K562 (cell line): ENCODE results near the gene SCARF1. TPM values are rescaled to one million over a fixed set of nuclear protein-coding genes. Genes with fewer than 3 reads are reported as not detected.

ENCODE experiments used
- ATAC-seq: fragments of 200-7000 bp; cut with Tn5 transposase; 3 replicates; pipeline ENCODE4 v1.9.1; 2020; ENCODE audit warnings: moderate library complexity
- BruUV-seq: library from RNA; stranded (reverse); fragments of 400-500 nt; replicated peaks from 2 replicates; lab custom pipeline; 2021; lab: Mats Ljungman, UMichigan
- CTCF ChIA-PET: fragments of 300-600 bp; formaldehyde crosslinking; extraction: SDS; loops from one replicate; lab custom pipeline; 2021; ENCODE audit warnings: low intra/inter-chr PET ratio; lab: Yijun Ruan, JAX
- POLR2A ChIA-PET: fragments of 300-600, 350-650 bp; sonication (Branson Sonifier 250); formaldehyde crosslinking; extraction: SDS; loops from one replicate; lab custom pipeline; 2021; ENCODE audit warnings: antibody characterized with exemption, inconsistent platforms; lab: Yijun Ruan, JAX
- DNase-seq, 4 experiments: peaks; one replicate each; pipeline versions ENCODE4 v3.0.0 to v3.0.0-alpha.2; 2011 to 2018; ENCODE audit warnings: low spot score in 3 of 4, mixed read lengths in 3 of 4; ENCODE audit errors: extremely low read depth in 1 of 4
- FAIRE-seq: peaks from 2 replicates; lab custom pipeline; 2011; peaks lifted over from hg19 to GRCh38; lab: Jason Lieb, UNC
- H2AFZ ChIP-seq: 2 replicates; pipeline ENCODE4 v1.6.0; 2011; ENCODE audit warnings: low read depth, low read length, control low read depth, inconsistent platforms
- H3K27ac ChIP-seq: fragments of 200-600 bp; 3 replicates; pipeline ENCODE4 v1.8.0; 2011; ENCODE audit warnings: low read depth, mild to moderate bottlenecking, control low read depth, inconsistent platforms, low read length, moderate library complexity, mixed read lengths; ENCODE audit errors: extremely low read depth
- H3K27me3 ChIP-seq, 2 experiments: fragments of 300-600 bp in 1 of 2; 2 replicates in 1 of 2; 3 replicates in 1 of 2; pipeline versions ENCODE4 v1.6.0 to v1.8.0; 2011; ENCODE audit warnings: inconsistent platforms in 2 of 2, low read length in 2 of 2, mild to moderate bottlenecking in 1 of 2, mixed read lengths in 1 of 2, moderate library complexity in 1 of 2; ENCODE audit not compliant: control insufficient read depth in 2 of 2, insufficient read depth in 2 of 2
- H3K36me3 ChIP-seq: fragments of 300-600 bp; 3 replicates; pipeline ENCODE4 v1.8.0; 2011; ENCODE audit warnings: mild to moderate bottlenecking, low read length, inconsistent platforms; ENCODE audit not compliant: control insufficient read depth, insufficient read depth
- H3K4me1 ChIP-seq, 2 experiments: fragments of 200-600 bp in 1 of 2; replicated peaks in 1 of 2; 2 replicates in 1 of 2; 3 replicates in 1 of 2; pipeline versions ENCODE4 v1.5.1 to v1.8.0; 2011; ENCODE audit warnings: inconsistent platforms in 2 of 2, low read length in 2 of 2, mild to moderate bottlenecking in 1 of 2, mixed read lengths in 1 of 2, moderate library complexity in 1 of 2; ENCODE audit not compliant: control insufficient read depth in 2 of 2, insufficient read depth in 2 of 2
- H3K4me2 ChIP-seq: 2 replicates; pipeline ENCODE4 v1.6.1; 2011; ENCODE audit warnings: low read length, control low read depth, inconsistent platforms, mixed read lengths; ENCODE audit not compliant: insufficient read depth
- H3K4me3 ChIP-seq: fragments of 200-600 bp; sonication (generic), shearing (Covaris generic); 2 replicates; pipeline ENCODE4 v1.5.1; 2016; ENCODE audit warnings: control low read depth, inconsistent platforms
- H3K79me2 ChIP-seq: fragments of 200-600 bp; 3 replicates; pipeline ENCODE4 v1.8.0; 2011; ENCODE audit warnings: low read length, inconsistent platforms; ENCODE audit not compliant: control insufficient read depth, insufficient read depth
- H3K9ac ChIP-seq, 2 experiments: 2 replicates each; pipeline versions ENCODE4 v1.6.0 to v1.6.1; 2011; ENCODE audit warnings: low read depth in 2 of 2, low read length in 2 of 2, control low read depth in 1 of 2, inconsistent platforms in 1 of 2, mild to moderate bottlenecking in 1 of 2, mixed read lengths in 1 of 2; ENCODE audit not compliant: insufficient read depth in 1 of 2
- H3K9me1 ChIP-seq: one replicate; pipeline ENCODE4 v1.6.0; 2011; ENCODE audit warnings: inconsistent platforms, mild to moderate bottlenecking, low read length, moderate library complexity; ENCODE audit not compliant: control insufficient read depth, insufficient read depth
- H3K9me3 ChIP-seq: replicated peaks from 2 replicates; pipeline ENCODE4 v1.5.1; 2011; ENCODE audit warnings: low read depth, low read length, inconsistent platforms; ENCODE audit not compliant: control insufficient read depth, insufficient read depth
- H4K20me1 ChIP-seq: replicated peaks from 2 replicates; pipeline ENCODE4 v1.6.1; 2011; ENCODE audit warnings: low read length, inconsistent platforms, mixed read lengths; ENCODE audit not compliant: control insufficient read depth, insufficient read depth
- ARHGAP35 ChIP-seq: fragments of 450-650 bp; IDR thresholded peaks from 2 replicates; pipeline ENCODE4 v1.6.1; 2018; ENCODE audit not compliant: partially characterized antibody
- CHCHD3 ChIP-seq: fragments of 250-450 bp; sonication (Bioruptor Pico); IDR thresholded peaks from 2 replicates; pipeline ENCODE4 v2.1.2; 2022; ENCODE audit warnings: mild to moderate bottlenecking
- ESRRA ChIP-seq: fragments of 450-650 bp; IDR thresholded peaks from 2 replicates; pipeline ENCODE4 v1.6.1; 2014; ENCODE audit warnings: low read depth, mild to moderate bottlenecking, moderate library complexity, borderline replicate concordance
- ETV1 ChIP-seq: fragments of 450-650 bp; conservative IDR thresholded peaks from 2 replicates; pipeline ENCODE4 v1.6.1; 2016; ENCODE audit warnings: missing genetic modification characterization, control low read depth, low read depth, missing compliant biosample characterization
- MYC ChIP-seq, 2 experiments: fragments of 250-450 bp in 1 of 2; sonication (Bioruptor Pico) in 1 of 2; IDR thresholded peaks; 2 replicates each; pipeline versions ENCODE4 v1.5.1 to v1.6.1; 2012 to 2021; ENCODE audit warnings: low read depth in 2 of 2, borderline replicate concordance in 1 of 2, improper control_type of control experiment in 1 of 2, low read length in 1 of 2, mild to moderate bottlenecking in 1 of 2, moderate library complexity in 1 of 2
- NR0B1 ChIP-seq: fragments of 450-650 bp; IDR thresholded peaks from one replicate; pipeline ENCODE4 v1.6.1; 2018; ENCODE audit warnings: mild to moderate bottlenecking, moderate library complexity; ENCODE audit not compliant: partially characterized antibody
- ZC3H11A ChIP-seq: IDR thresholded peaks from 2 replicates; pipeline ENCODE4 v1.6.1; 2012; ENCODE audit warnings: low read depth, low read length, improper control_type of control experiment
- ZC3H8 ChIP-seq: fragments of 450-650 bp; IDR thresholded peaks from 2 replicates; pipeline ENCODE4 v1.6.1; 2017
- ZNF780A ChIP-seq: fragments of 250-450 bp; sonication (Bioruptor Pico); IDR thresholded peaks from 2 replicates; pipeline ENCODE4 v1.5.0; 2021; ENCODE audit warnings: mild to moderate bottlenecking
- WGBS: fragments of 100-300 bp; shearing (Covaris generic); methylation state at CpG from one replicate; pipeline ENCODE4 v1.1.6; 2016; ENCODE audit warnings: low coverage, mixed read lengths; ENCODE audit not compliant: insufficient coverage; ENCODE audit errors: missing lambda C conversion rate; 5-methylcytosine and 5-hydroxymethylcytosine counted together
- in situ Hi-C: fragments of 300-500 bp; cut with MboI; formaldehyde crosslinking; loops from 4 replicates; pipeline ENCODE4 v1.15.0; 2018; ENCODE audit warnings: inconsistent platforms, mixed read lengths
- intact Hi-C: fragments of 100-400 bp; cut with micrococcal nuclease; formaldehyde crosslinking; loops from 2 replicates; pipeline ENCODE4 v1.14.2; 2022
- polyA plus RNA-seq, 8 experiments: library from polyadenylated mRNA; depleted of rRNA in 4 of 8; stranded (reverse) in 5 of 8; unstranded in 3 of 8; fragments of >200 nt; fragmentation: Nextera tagmentation in 2 of 8; fragmentation: Illumina TruSeq in 1 of 8; extraction: Ambion mirVana in 2 of 8; extraction: Trizol in 1 of 8; gene quantifications; 2 replicates each; pipeline versions ENCODE4 v1.2.1 to v1.2.3, GENCODE V29; 2011 to 2014; ENCODE audit warnings: inconsistent platforms in 1 of 8, missing spikeins in 1 of 8
- total RNA-seq, 7 experiments: library from RNA; depleted of rRNA in 6 of 7; stranded (reverse); fragments of >200 nt in 6 of 7; fragmentation: Illumina TruSeq in 2 of 7; extraction: Trizol in 2 of 7; gene quantifications; 2 replicates each; pipeline versions ENCODE4 v1.2.1 to v1.2.3, GENCODE V29; 2011 to 2021; ENCODE audit warnings: low replicate concordance in 1 of 7

SCARF1 gene
- total and polyA plus RNA-seq, 9 of the 15 experiments (the other 6 are each of a cell fraction or from before 2014, with no cell fraction given), result 0.04 to 2.1 (median 0.63) TPM

DNA sequence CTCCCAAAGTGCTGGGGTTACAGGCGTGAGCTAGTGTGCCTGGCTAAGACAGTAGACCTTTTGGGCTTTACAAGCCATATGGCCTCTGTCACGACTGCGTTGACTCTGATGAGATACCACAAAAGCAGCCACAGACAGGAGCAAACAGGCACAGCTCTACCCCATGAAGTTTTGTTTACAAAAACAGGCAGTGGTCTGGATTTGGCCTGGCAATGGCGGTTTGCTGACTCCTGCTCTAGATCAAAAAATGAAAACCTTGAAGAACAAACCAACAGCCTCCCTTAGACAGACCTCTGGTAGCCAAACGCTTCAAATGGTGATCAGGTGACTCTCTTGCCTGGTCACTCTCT lies 37.6 kb downstream of the SCARF1 start:
- FAIRE-seq, result no peak
- H3K9ac ChIP-seq, result no peak overlapping the region
- in situ Hi-C loops (no loop called here), intact Hi-C loops (no loop called here)
- no peaks in the 10 kb centered on the region for H3K27me3 ChIP-seq
- H3K79me2 ChIP-seq, result no peaks in the 10 kb centered on the region
- no peak overlapping the region for H3K27ac ChIP-seq
- ChIA-PET CTCF (no interaction called here), POLR2A (interaction anchor here (1.0 to 1.6 kb wide), 2 partner anchors 10 to 20 kb away, joined by 3 read pairs; no protein-coding TSS in a partner anchor)
- H3K4me1 ChIP-seq, result peaks cover 0 to 12% of the 10 kb centered on the region in 2 experiments; a peak in 2 of 5 replicates
- BruUV-seq, result no TSS peak
- no peak overlapping the region for H3K4me3 ChIP-seq
- no peaks in the 10 kb centered on the region for H3K36me3 ChIP-seq
- no peak for DNase-seq
- no peaks in the 10 kb centered on the region for H3K9me1 ChIP-seq
- H4K20me1 ChIP-seq, result no peaks in the 10 kb centered on the region
- H3K9me3 ChIP-seq, result no peaks in the 10 kb centered on the region
- WGBS, result 55% methylated on average over 3 of the region's 5 CpGs
- TF ChIP-seq MYC (IDR thresholded peaks at IDR 0.05; ENCODE audit: low read depth, low read length) (no peak), MYC (CRISPR knock-in tag; IDR thresholded peaks at IDR 0.05; ENCODE audit: borderline replicate concordance, low read depth) (no peak), ETV1 (tag) (no peak), ARHGAP35 (no peak), NR0B1 (no peak), ESRRA (no peak), ZC3H11A (no peak), ZC3H8 (no peak), ZNF780A (no peak), CHCHD3 (no peak)
- no peak for ATAC-seq
- H3K4me2 ChIP-seq, result no peak overlapping the region
- no peak overlapping the region for H2AFZ ChIP-seq
